ENCODE results near the gene ATXN10.
"Not testable (repeated sequence)": the region's sequence is repeated elsewhere in the genome, so short reads cannot be mapped to it uniquely, and the experiment has no call there.

DNA sequence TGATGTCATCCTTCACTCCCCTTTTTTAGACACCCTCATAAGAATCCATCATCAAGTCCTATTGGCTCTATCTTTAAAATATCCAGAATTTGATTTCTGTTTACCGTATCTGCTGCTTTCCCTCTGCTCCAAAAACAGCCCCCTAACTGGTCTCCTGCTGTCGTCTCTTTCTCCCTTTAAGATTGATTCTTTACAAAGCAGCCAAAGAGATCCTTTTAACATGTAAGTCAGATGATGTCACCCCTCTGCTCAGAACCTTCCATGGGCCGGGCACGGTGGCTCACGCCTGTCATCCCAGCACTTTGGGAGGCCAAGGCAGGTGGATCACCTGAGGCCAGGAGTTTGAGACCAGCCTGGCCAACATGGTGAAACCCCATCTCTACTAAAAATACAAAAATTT, 11.1 kb downstream of the ATXN10 start:
- TF ChIP-seq, protein P1, sequence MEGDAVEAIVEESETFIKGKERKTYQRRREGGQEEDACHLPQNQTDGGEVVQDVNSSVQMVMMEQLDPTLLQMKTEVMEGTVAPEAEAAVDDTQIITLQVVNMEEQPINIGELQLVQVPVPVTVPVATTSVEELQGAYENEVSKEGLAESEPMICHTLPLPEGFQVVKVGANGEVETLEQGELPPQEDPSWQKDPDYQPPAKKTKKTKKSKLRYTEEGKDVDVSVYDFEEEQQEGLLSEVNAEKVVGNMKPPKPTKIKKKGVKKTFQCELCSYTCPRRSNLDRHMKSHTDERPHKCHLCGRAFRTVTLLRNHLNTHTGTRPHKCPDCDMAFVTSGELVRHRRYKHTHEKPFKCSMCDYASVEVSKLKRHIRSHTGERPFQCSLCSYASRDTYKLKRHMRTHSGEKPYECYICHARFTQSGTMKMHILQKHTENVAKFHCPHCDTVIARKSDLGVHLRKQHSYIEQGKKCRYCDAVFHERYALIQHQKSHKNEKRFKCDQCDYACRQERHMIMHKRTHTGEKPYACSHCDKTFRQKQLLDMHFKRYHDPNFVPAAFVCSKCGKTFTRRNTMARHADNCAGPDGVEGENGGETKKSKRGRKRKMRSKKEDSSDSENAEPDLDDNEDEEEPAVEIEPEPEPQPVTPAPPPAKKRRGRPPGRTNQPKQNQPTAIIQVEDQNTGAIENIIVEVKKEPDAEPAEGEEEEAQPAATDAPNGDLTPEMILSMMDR (conservative IDR thresholded peaks at IDR 0.05 in 1 of 2, IDR thresholded peaks at IDR 0.05 in 1 of 2; ENCODE audit: low read depth in 1 of 2, low read length in 2 of 2) = not testable (repeated sequence)
- not testable (repeated sequence) for TF ChIP-seq EZH2 (IDR thresholded peaks at IDR 0.05; ENCODE audit: low read length, missing control alignments)

All from fibroblast of lung (primary cell).